Hippocampal formation (tissue), 2 donors: ENCODE measurements around the gene SPINT1.
"Not testable (repeated sequence)": the region's sequence is repeated elsewhere in the genome, so short reads cannot be mapped to it uniquely, and the experiment has no call there.

ENCODE experiments used
- DNase-seq, 2 donors: peaks; one replicate each; lab custom pipeline; 2025; lab: John Stamatoyannopoulos, UW

The SPINT1 gene

DNA sequence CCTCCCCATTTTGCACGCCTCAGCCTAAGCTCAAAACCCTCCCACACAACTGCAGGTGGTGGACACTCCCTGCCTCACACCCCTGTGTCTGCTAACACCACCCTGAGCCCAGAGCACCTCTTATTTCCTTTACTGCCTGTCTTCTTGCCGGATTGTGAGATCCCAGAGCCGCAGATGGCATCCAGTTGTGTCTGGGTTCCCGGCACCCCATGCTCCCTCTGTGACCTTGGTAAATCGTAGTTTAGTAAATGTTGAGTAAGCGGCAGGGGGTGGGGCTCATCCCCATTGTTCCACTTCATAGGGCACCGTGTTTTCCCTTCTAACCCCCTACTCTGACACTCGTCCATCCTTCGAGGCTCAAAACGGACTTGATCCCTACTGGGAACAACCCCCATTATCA lies 14.9 kb downstream of the SPINT1 start:
- no peak for DNase-seq

- DNase-seq: peak; percentile 21 to 23
Observed at GRCh38 chr15:40859206-40859851, 15.5 kb downstream of the SPINT1 start.

GRCh38 chr15:40861147-40861546 lies 17.3 kb downstream of the SPINT1 start:
- not testable (repeated sequence) for DNase-seq

DNA sequence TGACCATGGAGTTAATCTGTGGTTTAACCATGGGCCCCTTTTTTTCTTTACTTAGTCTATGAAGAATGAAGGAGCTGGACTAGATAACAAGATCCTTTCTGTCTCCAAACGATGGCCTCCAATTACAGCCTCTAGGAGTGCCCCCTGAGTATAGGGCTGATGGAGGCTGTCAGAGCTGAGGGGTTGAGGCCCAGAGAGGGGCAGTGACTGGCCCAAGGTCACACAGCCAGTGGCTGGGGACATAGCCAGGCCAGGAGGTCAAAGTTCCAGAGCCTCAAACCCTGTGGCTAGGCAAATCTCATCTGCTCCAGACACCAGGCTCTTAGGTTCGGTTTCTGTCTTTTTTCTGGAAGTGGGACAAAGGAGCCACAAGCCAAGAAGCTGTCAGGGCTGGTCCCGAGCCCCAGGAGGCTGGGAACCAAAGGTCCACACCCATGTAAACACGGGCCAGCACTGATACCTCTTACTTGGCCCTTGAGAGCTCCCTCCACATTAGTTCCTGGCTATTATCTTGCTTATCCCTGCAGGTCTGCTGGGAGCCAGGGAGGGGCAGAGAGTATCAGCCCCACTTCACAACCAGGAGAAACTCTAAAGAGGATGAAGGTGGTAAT lies 19.9 kb downstream of the SPINT1 start:
- no peak for DNase-seq

GRCh38 chr15:40867199-40867598 lies 23.4 kb downstream of the SPINT1 start:
- no peak for DNase-seq

DNA sequence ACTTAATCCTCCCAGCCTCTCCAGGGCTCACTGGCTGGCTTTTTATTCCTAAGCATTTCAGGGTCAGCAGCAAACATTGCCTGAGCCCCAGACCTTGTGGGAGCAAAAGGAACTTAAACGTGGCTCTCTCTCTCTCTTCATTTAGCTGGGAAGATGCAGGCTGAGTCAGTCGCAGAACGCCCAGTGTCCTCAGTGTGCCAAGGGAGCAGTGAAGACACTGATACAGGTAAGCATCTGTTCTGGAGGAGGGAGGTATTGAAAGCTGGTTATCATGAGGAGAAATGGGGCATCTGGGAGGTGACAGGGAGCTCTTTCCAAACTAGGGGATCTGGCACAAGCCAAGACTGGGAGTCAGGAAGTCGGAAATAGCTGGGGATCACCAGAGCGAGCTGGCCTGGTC lies 25.8 kb downstream of the SPINT1 start:
- DNase-seq: no peak

- DNase-seq: no peak
Observed at GRCh38 chr15:40870716-40871115, 26.9 kb downstream of the SPINT1 start.

GRCh38 chr15:40871749-40872617 lies 28.1 kb downstream of the SPINT1 start:
- no peak for DNase-seq

GRCh38 chr15:40872791-40873693 lies 29.2 kb downstream of the SPINT1 start:
- no peak for DNase-seq

GRCh38 chr15:40873694-40874561 lies 30.1 kb downstream of the SPINT1 start, which contains the start of gene RHOV:
Gene RHOV (minus strand): TSS chr15:40874234. CDS start chr15:40874139, 95 bp downstream.
- peak in 1 of 2 donors; percentile 11 for DNase-seq

GRCh38 chr15:40875991-40876730 lies 32.3 kb downstream of the SPINT1 start:
- no peak for DNase-seq

DNA sequence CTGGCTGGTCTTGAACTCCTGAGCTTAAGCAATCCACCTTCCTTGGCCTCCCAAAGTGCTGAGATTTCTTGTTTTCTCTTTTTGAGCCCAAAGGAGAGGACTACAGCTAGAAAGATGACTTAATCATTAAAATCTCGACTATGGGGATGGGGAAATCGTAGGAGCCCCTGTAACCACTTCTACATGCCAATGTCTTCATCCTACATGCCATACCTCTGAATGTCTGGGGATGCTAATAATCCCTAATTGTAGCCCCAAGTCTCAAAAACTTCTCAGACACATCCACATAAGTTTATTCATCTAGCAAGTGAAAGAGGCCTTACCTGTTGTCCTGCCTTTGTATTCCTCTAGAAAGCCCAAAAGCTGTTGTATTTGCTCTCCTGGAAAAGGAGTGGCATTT lies 33.8 kb downstream of the SPINT1 start:
- DNase-seq: no peak

DNA sequence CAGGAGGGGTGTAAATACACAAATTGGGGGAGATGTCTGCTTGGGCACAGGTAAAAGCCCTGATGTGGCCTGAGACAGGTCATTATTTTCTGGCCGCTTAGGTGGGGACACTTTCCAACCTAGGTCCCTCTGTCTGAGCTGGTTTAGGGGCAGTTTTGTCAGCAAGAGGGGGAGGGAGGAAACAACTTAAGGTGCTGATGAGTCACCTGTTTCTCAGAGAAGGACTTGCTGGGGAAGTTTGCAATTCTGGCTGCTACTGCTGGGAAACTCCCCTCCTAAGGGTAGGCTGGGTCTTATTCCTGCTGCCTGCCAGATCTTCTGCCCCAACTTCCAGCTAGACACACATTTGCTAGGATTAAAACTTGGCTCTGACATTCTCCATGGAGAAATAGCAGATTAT lies 34.9 kb downstream of the SPINT1 start:
- no peak for DNase-seq

GRCh38 chr15:40879609-40880008 lies 35.8 kb downstream of the SPINT1 start:
- no peak for DNase-seq

GRCh38 chr15:40881351-40881750 lies 37.5 kb downstream of the SPINT1 start:
- DNase-seq: no peak

DNA sequence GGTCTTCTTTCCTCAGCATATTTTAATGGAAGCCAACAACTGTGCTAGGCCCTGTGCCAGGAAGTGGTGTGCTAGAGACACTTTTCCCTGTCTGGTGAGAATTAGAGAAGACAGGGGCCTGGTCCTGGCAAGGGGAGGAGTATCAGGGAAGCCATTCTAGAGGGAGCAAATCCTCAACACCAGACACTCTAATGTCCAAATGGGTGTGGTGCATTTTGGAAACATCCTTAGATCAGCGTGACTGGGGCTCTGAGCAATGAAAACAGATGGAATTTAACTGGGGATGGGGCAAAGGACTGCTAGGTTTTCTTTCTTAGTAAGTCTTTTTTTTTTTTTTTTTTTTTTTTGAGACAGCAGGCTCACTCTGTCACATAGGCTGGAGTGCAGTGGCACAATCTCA lies 42.7 kb downstream of the SPINT1 start:
- no peak for DNase-seq

DNA sequence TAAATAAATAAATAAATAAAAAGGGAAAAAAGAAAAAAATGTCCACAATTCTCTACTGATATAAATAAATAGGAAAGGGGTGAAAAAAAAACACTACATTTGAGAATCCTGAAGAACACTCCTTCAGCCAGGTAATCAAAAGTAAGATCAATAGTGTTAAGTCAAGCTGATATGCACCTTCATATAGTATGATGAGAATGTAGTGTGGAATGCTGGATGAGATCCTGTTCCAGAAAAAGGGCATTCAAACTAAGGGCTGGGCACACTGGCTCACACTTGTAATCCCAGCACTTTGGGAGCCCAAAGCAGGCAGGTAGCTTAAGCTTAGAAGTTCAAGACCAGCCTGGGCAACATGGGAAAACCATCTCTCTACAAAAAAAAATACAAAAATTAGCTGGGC lies 45.3 kb downstream of the SPINT1 start:
- DNase-seq: no peak

DNA sequence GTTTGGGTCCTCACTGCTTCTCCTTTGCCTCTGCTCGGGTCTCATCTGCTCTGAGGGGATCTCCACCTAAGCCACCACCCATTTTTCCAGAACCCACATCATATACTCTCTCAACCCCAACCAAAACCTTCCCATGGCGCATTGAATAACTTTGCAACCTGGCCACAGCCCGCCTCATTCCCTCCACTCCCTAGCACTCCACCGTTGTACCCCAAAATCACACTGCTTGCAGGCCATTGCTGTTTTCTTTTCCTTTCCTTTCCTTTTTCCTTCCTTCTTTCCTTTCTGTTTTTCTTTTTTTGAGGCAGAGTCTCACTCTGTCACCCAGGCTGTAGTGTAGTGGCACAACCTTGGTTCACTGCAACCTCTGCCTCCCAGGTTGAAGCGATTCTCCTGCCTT lies 47.3 kb downstream of the SPINT1 start:
- DNase-seq: no peak

GRCh38 chr15:40891810-40892446 lies 48.1 kb downstream of the SPINT1 start:
- peak; percentile 22 to 30 for DNase-seq
